Esophagus squamous epithelium (tissue), 5 donors: ENCODE measurements around the gene FNIP1. TPM values are rescaled to one million over a fixed set of nuclear protein-coding genes. Genes with fewer than 3 reads are reported as not detected.

Source experiments
- DNase-seq: peaks from one replicate; lab custom pipeline; 2025; lab: John Stamatoyannopoulos, UW
- H3K27ac ChIP-seq, 4 donors: fragments of 200-600 bp; sonication (generic); one replicate each; pipeline ENCODE4 v1.5.1; 2016 to 2019; ENCODE audit warnings: mild to moderate bottlenecking in 1 of 4
- H3K27me3 ChIP-seq, 4 donors: fragments of 200-600 bp; sonication (generic); 1 replicate in 3 of 4; 2 replicates in 1 of 4; pipeline versions ENCODE4 v1.5.1 to v1.6.0; 2017 to 2021; ENCODE audit warnings: antibody characterized with exemption in 1 of 4
- H3K36me3 ChIP-seq, 3 donors: fragments of 200-600 bp; sonication (generic); one replicate each; pipeline ENCODE4 v1.5.1; 2016 to 2019
- H3K4me1 ChIP-seq, 3 donors: fragments of 200-600 bp; sonication (generic); one replicate each; pipeline ENCODE4 v1.5.1; 2017 to 2019
- H3K4me3 ChIP-seq, 4 donors: fragments of 200-600 bp; sonication (generic); 1 replicate in 3 of 4; 2 replicates in 1 of 4; pipeline ENCODE4 v1.5.1; 2016 to 2019; ENCODE audit warnings: mild to moderate bottlenecking in 2 of 4, moderate library complexity in 1 of 4
- H3K9me3 ChIP-seq, 3 donors: fragments of 200-600 bp; sonication (generic); one replicate each; pipeline ENCODE4 v1.5.1; 2016 to 2019
- CTCF ChIP-seq, 6 experiments: fragments of 450-650 bp in 4 of 6; fragments of 200-600 bp in 2 of 6; sonication (generic) in 2 of 6; IDR thresholded peaks; one replicate each; pipeline ENCODE4 v1.5.1; 2016 to 2019; ENCODE audit warnings: antibody characterized with exemption in 6 of 6, mild to moderate bottlenecking in 4 of 6, moderate library complexity in 4 of 6
- POLR2A ChIP-seq, 4 donors: fragments of 450-650 bp; IDR thresholded peaks; one replicate each; pipeline ENCODE4 v1.6.1; 2017; ENCODE audit warnings: antibody characterized with exemption in 4 of 4, mild to moderate bottlenecking in 4 of 4, moderate library complexity in 3 of 4
- WGBS, 2 donors: methylation state at CpG; one replicate each; pipeline ENCODE4 v1.1.5; 2018; 5-methylcytosine and 5-hydroxymethylcytosine counted together
- intact Hi-C: fragments of 100-400 bp; cut with DNase I; formaldehyde crosslinking; loops from one replicate; pipeline ENCODE4 v1.15.0; 2022
- total RNA-seq, 4 donors: library from RNA; depleted of rRNA; stranded (reverse); fragments of >200 nt; gene quantifications; one replicate each; pipeline ENCODE4 v1.1.0, GENCODE V29; 2016
- donor health status: DM: yes; HTN: yes; CAD: no.

Gene FNIP1
- total RNA-seq, 4 donors from 2014 or later: 7.6 to 41.6 (median 20.7) TPM

GRCh38 chr5:131754363-131754762 lies 42.5 kb downstream of the FNIP1 start:
- DNase-seq: no peak
- TF ChIP-seq POLR2A (IDR thresholded peaks at IDR 0.05) (no peak), CTCF (IDR thresholded peaks at IDR 0.05) (no peak)
- H3K36me3 ChIP-seq: no peaks in the 10 kb centered on the region
- WGBS, 2 donors: 81 to 93% methylated on average over 1 of the region's 1 CpG
- H3K9me3 ChIP-seq: no peaks in the 10 kb centered on the region
- peaks cover 0 to 47% (median 3%) of the 10 kb centered on the region in 3 donors for H3K4me1 ChIP-seq
- no peak overlapping the region for H3K4me3 ChIP-seq
- H3K27me3 ChIP-seq: no peaks in the 10 kb centered on the region
- intact Hi-C loops: no loop called here
- no peak overlapping the region for H3K27ac ChIP-seq

GRCh38 chr5:131751506-131751905 lies 45.3 kb downstream of the FNIP1 start:
- intact Hi-C loops: no loop called here

GRCh38 chr5:131749723-131750470 lies 46.9 kb downstream of the FNIP1 start:
- Histone ChIP-seq H3K36me3 (no peaks in the 10 kb centered on the region), H3K4me1 (peaks cover 0 to 17% (median 0%) of the 10 kb centered on the region in 3 donors), H3K4me3 (no peak overlapping the region), H3K9me3 (no peaks in the 10 kb centered on the region), H3K27ac (no peak overlapping the region), H3K27me3 (no peaks in the 10 kb centered on the region)
- no peak for TF ChIP-seq POLR2A (IDR thresholded peaks at IDR 0.05)
- no peak for TF ChIP-seq CTCF (IDR thresholded peaks at IDR 0.05)
- intact Hi-C loops: no loop called here
- no peak for DNase-seq
- WGBS, 2 donors: 94 to 98% methylated on average over 7 of the region's 7 CpGs

More at GRCh38 chr5:131751506-131751905, 45.3 kb downstream of the FNIP1 start:
- Histone ChIP-seq H3K4me3 (no peak overlapping the region), H3K9me3 (no peaks in the 10 kb centered on the region), H3K36me3 (no peaks in the 10 kb centered on the region), H3K27ac (no peak overlapping the region), H3K27me3 (no peaks in the 10 kb centered on the region), H3K4me1 (peaks cover 0 to 25% (median 0%) of the 10 kb centered on the region in 3 donors)
- TF ChIP-seq POLR2A (IDR thresholded peaks at IDR 0.05): no peak
- no peak for TF ChIP-seq CTCF (IDR thresholded peaks at IDR 0.05)
- WGBS, 2 donors: 89 to 95% methylated on average over 2 of the region's 2 CpGs
- no peak for DNase-seq

GRCh38 chr5:131749138-131749537 lies 47.7 kb downstream of the FNIP1 start:
- Histone ChIP-seq H3K4me1 (peaks cover 0 to 10% (median 0%) of the 10 kb centered on the region in 3 donors), H3K9me3 (no peaks in the 10 kb centered on the region), H3K27me3 (no peaks in the 10 kb centered on the region), H3K36me3 (peaks cover 0 to 2% (median 0%) of the 10 kb centered on the region in 3 donors), H3K4me3 (no peak overlapping the region), H3K27ac (no peak overlapping the region)
- intact Hi-C loops: no loop called here
- TF ChIP-seq POLR2A (IDR thresholded peaks at IDR 0.05) (no peak), CTCF (IDR thresholded peaks at IDR 0.05) (no peak)
- 90 to 94% methylated on average over 7 of the region's 7 CpGs for WGBS, 2 donors
- no peak for DNase-seq
